BJ (cell line): ENCODE data around the gene PLCD1. TPM values are rescaled to one million over a fixed set of nuclear protein-coding genes. Genes with fewer than 3 reads are reported as not detected.

Experiments
- CTCF ChIA-PET: fragments of 350-600 bp; formaldehyde crosslinking; extraction: SDS; loops from one replicate; lab custom pipeline; 2021; ENCODE audit warnings: antibody characterized with exemption, inconsistent platforms; lab: Yijun Ruan, JAX
- POLR2A ChIA-PET: fragments of 300-600 bp; sonication (Branson Sonifier 250); formaldehyde crosslinking; extraction: SDS; loops from one replicate; lab custom pipeline; 2021; ENCODE audit warnings: antibody characterized with exemption; lab: Charles Lee
- DNase-seq: peaks from one replicate; pipeline ENCODE4 v3.0.0-alpha.2; 2011; ENCODE audit warnings: low read depth
- H3K27me3 ChIP-seq: 2 replicates; pipeline ENCODE4 v1.6.0; 2011; ENCODE audit warnings: low read length; ENCODE audit not compliant: control insufficient read depth, insufficient read depth
- H3K36me3 ChIP-seq: 2 replicates; pipeline ENCODE4 v1.5.1; 2011; ENCODE audit warnings: low read length; ENCODE audit not compliant: control insufficient read depth, insufficient read depth
- H3K4me3 ChIP-seq: 2 replicates; pipeline ENCODE4 v1.5.1; 2011; ENCODE audit warnings: low read depth, mild to moderate bottlenecking, control low read depth, low read length
- CTCF ChIP-seq: IDR thresholded peaks from 2 replicates; pipeline ENCODE4 v1.5.1; 2011; ENCODE audit warnings: low read depth, mild to moderate bottlenecking, control low read depth, inconsistent platforms, low read length, moderate library complexity; ENCODE audit not compliant: insufficient read depth
- polyA plus RNA-seq: library from polyadenylated mRNA; depleted of rRNA; stranded (reverse); fragments of >200 nt; gene quantifications from 2 replicates; pipeline ENCODE4 v1.2.3, GENCODE V29; 2011

PLCD1 gene
- polyA plus RNA-seq, 1 experiment: 12.3 TPM

GRCh38 chr3:37987751-37988179 is 41.7 kb downstream of the PLCD1 start:
- ChIA-PET CTCF (interaction anchor here (0.7 to 1.2 kb wide), 3 partner anchors 9 to 20 kb away, joined by 3 to 4 read pairs (median 3); no protein-coding TSS in a partner anchor), POLR2A (no interaction called here)
- H3K36me3 ChIP-seq: no peaks in the 10 kb centered on the region; the same call in 1 of the 2 replicates
- TF ChIP-seq CTCF: no peak
- DNase-seq: no peak
- H3K4me3 ChIP-seq: no peak overlapping the region
- H3K27me3 ChIP-seq: no peaks in the 10 kb centered on the region

DNA sequence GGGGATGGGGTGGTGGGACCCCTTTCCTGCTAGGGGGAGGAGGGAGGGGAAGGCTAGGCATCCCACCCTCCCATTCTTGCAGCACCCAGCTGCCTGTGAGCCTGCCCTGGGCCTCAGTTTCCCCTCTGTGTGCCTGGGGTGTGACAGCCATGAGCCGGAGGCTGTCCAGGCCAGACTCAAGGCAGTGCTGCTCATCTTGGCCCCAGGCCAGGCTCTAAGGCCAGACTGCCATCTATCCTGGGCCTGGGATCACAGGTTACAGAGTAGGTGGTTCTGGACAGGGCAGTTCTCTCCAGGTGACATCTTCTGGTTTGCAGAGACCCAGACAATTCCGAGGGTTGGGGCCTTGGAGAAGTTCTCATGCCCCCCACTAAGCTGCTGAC is 42.1 kb downstream of the PLCD1 start:
- no peak for DNase-seq
- TF ChIP-seq CTCF: no peak
- CTCF ChIA-PET: interaction anchor here (0.7 to 1.2 kb wide), 3 partner anchors 9 to 20 kb away, joined by 3 to 4 read pairs (median 3); no protein-coding TSS in a partner anchor

GRCh38 chr3:37986479-37987314 is 42.7 kb downstream of the PLCD1 start:
- Histone ChIP-seq H3K4me3 (no peak overlapping the region), H3K36me3 (peaks cover 2% of the 10 kb centered on the region), H3K27me3 (no peaks in the 10 kb centered on the region)
- ChIA-PET CTCF (interaction anchor here (1.0 to 5.4 kb wide), 7 partner anchors 10 to 360 kb away, joined by 3 to 32 read pairs (median 8); partner anchors contain the start of gene XYLB), POLR2A (no interaction called here)
- TF ChIP-seq CTCF: no peak
- DNase-seq: no peak

More for the DNA sequence above, 42.1 kb downstream of the PLCD1 start:
- POLR2A ChIA-PET: no interaction called here
- no peaks in the 10 kb centered on the region; the same call in 1 of the 2 replicates for H3K36me3 ChIP-seq
- H3K4me3 ChIP-seq: no peak overlapping the region
- H3K27me3 ChIP-seq: no peaks in the 10 kb centered on the region

DNA sequence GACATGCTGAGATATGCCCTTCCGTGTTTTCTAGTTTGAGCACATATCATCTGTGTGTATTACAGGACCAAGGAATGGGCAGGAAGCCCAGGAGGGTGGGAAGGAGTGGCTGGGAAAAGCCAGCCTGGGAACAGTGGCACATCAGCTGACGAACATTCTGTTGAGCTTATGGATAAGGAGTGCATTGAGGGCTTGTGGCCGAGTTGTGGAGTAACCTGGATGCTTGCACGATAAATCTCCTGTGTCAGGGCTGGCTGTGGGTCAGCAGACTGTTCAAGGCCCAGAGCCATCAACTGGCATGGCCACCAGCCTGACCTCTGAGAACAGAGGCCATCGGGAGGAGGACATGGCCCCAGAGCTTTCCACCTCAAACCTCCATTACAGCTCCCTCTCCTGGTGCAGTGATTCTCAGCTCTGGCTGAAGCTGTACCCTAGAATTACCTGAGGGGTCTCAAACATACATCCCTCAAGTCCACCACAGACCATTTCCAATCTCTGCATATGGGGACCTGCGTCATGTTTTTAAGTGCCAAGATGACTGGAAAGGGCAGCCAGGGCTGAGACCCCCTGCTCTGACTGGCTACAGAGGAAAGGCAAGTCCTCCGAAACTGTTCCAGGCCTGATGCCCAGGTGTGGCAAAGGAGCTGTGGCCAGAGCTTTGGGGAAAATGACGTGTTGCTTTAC is 43.7 kb downstream of the PLCD1 start:
- POLR2A ChIA-PET: no interaction called here
- CTCF ChIA-PET: interaction anchor here (1.4 to 5.4 kb wide), 5 partner anchors 11 to 360 kb away, joined by 5 to 32 read pairs (median 9); partner anchors contain the start of gene XYLB
- peaks cover 2% of the 10 kb centered on the region for H3K36me3 ChIP-seq
- H3K27me3 ChIP-seq: no peaks in the 10 kb centered on the region
- TF ChIP-seq CTCF: no peak
- no peak overlapping the region for H3K4me3 ChIP-seq
- no peak for DNase-seq

- POLR2A ChIA-PET: no interaction called here
- CTCF ChIA-PET: interaction anchor here (0.7 to 5.4 kb wide), 2 partner anchors 10 to 17 kb away, joined by 3 to 32 read pairs; no protein-coding TSS in a partner anchor
- no peak for TF ChIP-seq CTCF
Measured at GRCh38 chr3:37984596-37984995, 44.8 kb downstream of the PLCD1 start.

More at GRCh38 chr3:37984596-37984995, 44.8 kb downstream of the PLCD1 start:
- Histone ChIP-seq H3K36me3 (peaks cover 5% of the 10 kb centered on the region), H3K4me3 (no peak overlapping the region), H3K27me3 (no peaks in the 10 kb centered on the region)
- no peak for DNase-seq
